Right cardiac atrium (tissue), 5 donors: Measurements from ENCODE around the gene VIPR2. TPM values are rescaled to one million over a fixed set of nuclear protein-coding genes. Genes with fewer than 3 reads are reported as not detected.

Experiments
- ATAC-seq, 2 donors: fragments of 200-7000 bp; cut with Tn5 transposase; one replicate each; pipeline versions ENCODE4 v1.8.0 to v1.9.1; 2020; ENCODE audit warnings: moderate library complexity in 2 of 2, mild to moderate bottlenecking in 1 of 2
- DNase-seq, 3 donors: peaks; one replicate each; pipeline ENCODE4 v3.0.0-alpha.2; 2020
- H3K27ac ChIP-seq: one replicate; pipeline ENCODE4 v1.5.1; 2013; ENCODE audit warnings: mild to moderate bottlenecking, low read length, control low read depth, moderate library complexity
- H3K27me3 ChIP-seq: one replicate; pipeline ENCODE4 v1.6.1; 2013; ENCODE audit not compliant: control insufficient read depth, insufficient read depth
- H3K4me1 ChIP-seq: one replicate; pipeline ENCODE4 v1.6.1; 2013; ENCODE audit warnings: low read length; ENCODE audit not compliant: control insufficient read depth, insufficient read depth
- H3K4me3 ChIP-seq: one replicate; pipeline ENCODE4 v1.5.1; 2013; ENCODE audit warnings: low read length, control low read depth
- H3K9me3 ChIP-seq: one replicate; pipeline ENCODE4 v1.6.1; 2013; ENCODE audit warnings: low read length; ENCODE audit not compliant: control insufficient read depth
- WGBS: extraction: QIAGEN DNeasy Blood & Tissue Kit; methylation state at CpG from one replicate; pipeline ENCODE4 v1.1.7; 2013; 5-methylcytosine and 5-hydroxymethylcytosine counted together
- intact Hi-C, 4 donors: fragments of 100-400 bp; cut with DNase I; formaldehyde crosslinking; loops; one replicate each; pipeline versions ENCODE4 v1.11.0 to v1.14.0; 2022 to 2023
- polyA plus RNA-seq: library from polyadenylated mRNA; stranded (reverse); fragments of 200-250 nt; gene quantifications from one replicate; pipeline ENCODE4 v1.2.3, GENCODE V29; 2013
- total RNA-seq, 4 donors: library from RNA; stranded (reverse); fragmentation: NEBNext Ultra II Directional; extraction: Animal tissue kit (Norgen Biotek cat#: 25700); gene quantifications; one replicate each; pipeline ENCODE4 v1.2.1, GENCODE V29; 2021
- donor health status: healthy with polysubstance abuse.
- donor health status: DM: no; HTN: yes; CAD: no.
- donor health status: DM: no; HTN: no; CAD: no.
- donor health status: DM: no; HTN: yes; CAD: no; lungs with severe emphysema.
- donor health status: DM: yes; HTN: yes; CAD: no.

VIPR2 gene
- total and polyA plus RNA-seq, 5 donors: 7.3 to 13.7 (median 9.5) TPM

- DNase-seq (no peak), ATAC-seq (no peak)
- Histone ChIP-seq H3K27ac (no peak overlapping the region), H3K4me3 (no peak overlapping the region), H3K27me3 (no peaks in the 10 kb centered on the region), H3K4me1 (no peaks in the 10 kb centered on the region), H3K9me3 (no peaks in the 10 kb centered on the region)
- intact Hi-C loops: loop anchor here in 2 of 4 donors (5.0 to 10.0 kb wide), 2 partner anchors 111 to 114 kb away; no protein-coding TSS in a partner anchor
- WGBS: 94% methylated on average over 8 of the region's 8 CpGs
These were observed 1.6 kb upstream of the VIPR2 start for GRCh38 chr7:159146084-159146858.

DNA sequence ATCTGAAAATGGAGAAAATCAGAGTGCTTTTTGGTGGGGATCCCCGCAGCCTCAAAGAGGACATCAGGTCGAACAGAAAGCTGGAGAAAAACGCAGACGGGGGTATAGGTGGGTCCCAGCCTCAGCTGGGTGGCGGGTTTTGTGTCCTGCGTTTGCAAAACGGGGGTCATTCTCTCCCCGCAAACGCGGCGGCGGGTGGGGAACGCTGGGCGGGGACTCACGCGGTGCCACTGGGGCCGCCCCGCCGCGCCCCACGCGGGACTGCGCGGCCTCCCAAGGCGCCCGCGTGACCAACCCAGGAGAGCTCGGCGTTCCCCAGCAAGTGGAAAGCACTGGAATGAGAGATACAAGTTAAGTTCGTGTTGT, 806 bp upstream of the VIPR2 start:
- intact Hi-C loops: loop anchor here in 2 of 4 donors (5.0 to 10.0 kb wide), 2 partner anchors 111 to 113 kb away; no protein-coding TSS in a partner anchor

GRCh38 chr7:159143780-159144757, 598 bp downstream of the VIPR2 start:
- DNase-seq (peak; percentile 56 to 80 (median 80)), ATAC-seq (peak; percentile 61)
- H3K4me1 ChIP-seq: no peaks in the 10 kb centered on the region
- H3K9me3 ChIP-seq: no peaks in the 10 kb centered on the region
- WGBS: 2% methylated on average over 97 of the region's 97 CpGs
- intact Hi-C loops: loop anchor here in 1 of 4 donors (10.0 kb wide), 1 partner anchor 109 kb away; no protein-coding TSS in a partner anchor
- peak overlapping the region; percentile 79 for H3K4me3 ChIP-seq
- H3K27me3 ChIP-seq: no peaks in the 10 kb centered on the region
- no peak overlapping the region for H3K27ac ChIP-seq

More for the DNA sequence above, 806 bp upstream of the VIPR2 start:
- Histone ChIP-seq H3K27ac (no peak overlapping the region), H3K4me1 (no peaks in the 10 kb centered on the region), H3K9me3 (no peaks in the 10 kb centered on the region), H3K27me3 (no peaks in the 10 kb centered on the region), H3K4me3 (peak overlapping the region; percentile 79)
- 8% methylated on average over 30 of the region's 30 CpGs for WGBS
- DNase-seq (no peak), ATAC-seq (peak; percentile 34 to 58)

DNA sequence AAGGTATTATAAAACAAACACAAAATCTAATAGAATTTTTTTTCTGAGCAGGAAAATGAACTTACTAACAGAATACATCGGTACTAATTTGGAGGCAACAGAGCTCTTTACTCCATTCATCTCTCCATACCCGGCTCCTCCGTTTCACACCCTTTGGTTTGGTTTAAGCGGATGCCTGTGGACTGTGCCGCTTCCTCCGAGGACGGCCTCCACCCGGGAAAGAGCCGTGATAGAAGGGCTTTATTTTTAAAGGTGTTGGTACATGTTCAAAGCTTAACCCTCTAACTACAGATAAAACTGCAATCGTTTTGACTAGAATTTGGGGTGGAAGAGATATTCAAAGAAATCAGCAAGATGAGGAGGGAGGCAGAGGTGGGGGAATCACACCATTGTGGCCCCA, 1.9 kb downstream of the VIPR2 start:
- H3K4me3 ChIP-seq: no peak overlapping the region
- H3K27me3 ChIP-seq: no peaks in the 10 kb centered on the region
- no peaks in the 10 kb centered on the region for H3K4me1 ChIP-seq
- ATAC-seq (no peak), DNase-seq (no peak)
- H3K9me3 ChIP-seq: no peaks in the 10 kb centered on the region
- intact Hi-C loops: loop anchor here in 1 of 4 donors (10.0 kb wide), 1 partner anchor 108 kb away; no protein-coding TSS in a partner anchor
- WGBS: 49% methylated on average over 10 of the region's 10 CpGs
- H3K27ac ChIP-seq: no peak overlapping the region

GRCh38 chr7:159142199-159142598, 2.5 kb downstream of the VIPR2 start:
- no peaks in the 10 kb centered on the region for H3K4me1 ChIP-seq
- DNase-seq (no peak), ATAC-seq (no peak)
- no peaks in the 10 kb centered on the region for H3K9me3 ChIP-seq
- no peaks in the 10 kb centered on the region for H3K27me3 ChIP-seq
- WGBS: 76% methylated on average over 5 of the region's 5 CpGs
- peak overlapping the region; percentile 10 for H3K27ac ChIP-seq
- H3K4me3 ChIP-seq: no peak overlapping the region
- intact Hi-C loops: loop anchor here in 1 of 4 donors (10.0 kb wide), 1 partner anchor 107 kb away; no protein-coding TSS in a partner anchor

DNA sequence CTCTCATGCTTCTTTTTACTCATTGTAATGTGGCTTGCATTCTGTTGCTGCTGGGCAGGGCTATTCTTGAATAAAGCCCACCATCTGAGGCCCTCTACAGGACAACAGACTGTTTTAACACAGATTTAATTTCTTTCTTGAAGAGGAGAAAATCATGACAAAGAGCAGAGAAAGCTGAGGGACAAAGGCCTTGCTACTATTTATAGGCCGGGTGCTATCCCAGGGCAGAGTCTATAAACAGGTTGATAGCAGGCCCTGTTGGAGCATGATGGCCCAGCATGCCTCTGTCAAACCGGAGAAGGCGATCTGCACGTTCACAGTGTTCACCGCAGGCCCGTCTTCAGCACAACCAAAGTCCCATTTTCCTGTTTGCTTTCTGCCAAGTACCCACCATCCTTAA, 3.0 kb downstream of the VIPR2 start:
- no peak overlapping the region for H3K27ac ChIP-seq
- DNase-seq (no peak), ATAC-seq (peak in 1 of 2 donors; percentile 50)
- WGBS: 44% methylated on average over 6 of the region's 6 CpGs
- H3K4me1 ChIP-seq: no peaks in the 10 kb centered on the region
- no peaks in the 10 kb centered on the region for H3K9me3 ChIP-seq
- intact Hi-C loops: loop anchor here in 1 of 4 donors (10.0 kb wide), 1 partner anchor 107 kb away; no protein-coding TSS in a partner anchor
- no peaks in the 10 kb centered on the region for H3K27me3 ChIP-seq
- no peak overlapping the region for H3K4me3 ChIP-seq

DNA sequence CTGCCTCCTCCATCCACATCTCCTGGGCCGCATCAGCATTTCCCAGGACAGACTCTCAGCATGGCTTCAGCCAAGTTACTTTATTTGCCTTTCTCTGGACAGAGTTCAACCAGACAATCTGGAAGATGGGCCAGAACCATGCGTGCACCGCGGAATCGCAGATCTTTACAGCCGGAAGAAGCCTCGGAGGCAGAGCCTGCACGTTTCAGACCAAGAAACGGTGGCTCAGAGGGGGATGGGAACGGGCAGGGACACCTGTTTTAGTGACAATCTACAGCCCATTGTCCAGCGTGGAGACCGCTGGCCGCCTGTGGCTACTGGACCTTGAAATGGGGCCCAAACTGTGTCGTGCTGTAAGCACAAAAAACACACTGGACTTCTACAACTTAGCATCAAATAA, 3.5 kb downstream of the VIPR2 start:
- Histone ChIP-seq H3K4me3 (no peak overlapping the region), H3K27ac (no peak overlapping the region), H3K27me3 (no peaks in the 10 kb centered on the region), H3K9me3 (no peaks in the 10 kb centered on the region), H3K4me1 (no peaks in the 10 kb centered on the region)
- no peak for DNase-seq
- 89% methylated on average over 14 of the region's 14 CpGs for WGBS
- intact Hi-C loops: loop anchor here in 1 of 4 donors (10.0 kb wide), 1 partner anchor 106 kb away; no protein-coding TSS in a partner anchor
- ATAC-seq: no peak

DNA sequence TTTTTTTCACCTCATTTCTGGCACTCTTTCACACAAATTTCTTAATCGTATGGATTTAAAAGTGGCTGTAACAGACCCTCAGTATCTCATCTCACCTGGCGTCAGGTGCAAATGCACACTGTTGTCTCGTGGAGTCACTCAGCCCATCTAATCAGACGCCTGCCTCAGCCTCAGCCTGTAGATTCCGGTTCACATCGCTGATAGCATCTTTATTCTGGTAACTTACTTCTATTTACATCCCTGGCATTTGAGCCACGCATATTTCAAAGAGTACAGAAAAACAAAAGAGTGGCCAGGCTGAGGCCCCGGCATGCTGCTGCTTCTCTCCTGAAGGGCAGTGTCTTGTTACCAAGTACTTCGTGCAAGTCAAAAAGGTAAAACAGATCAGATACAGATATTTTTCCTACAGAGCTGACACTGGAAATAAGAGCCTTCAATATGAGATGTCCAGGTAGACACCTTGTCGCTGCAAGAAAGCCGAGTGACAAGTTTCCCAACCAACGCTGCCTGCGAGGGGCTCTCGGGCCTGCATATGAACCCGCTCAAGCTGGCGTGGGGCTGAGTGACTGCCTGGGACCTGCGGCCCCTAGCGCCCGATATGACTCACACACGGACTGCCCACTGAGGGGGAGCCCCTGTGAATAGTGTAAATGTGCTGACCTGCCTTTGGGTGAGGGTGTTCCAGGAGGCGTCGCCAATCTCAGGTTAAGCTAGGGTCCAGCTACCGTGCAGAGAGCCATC, 4.3 kb downstream of the VIPR2 start:
- Histone ChIP-seq H3K4me3 (no peak overlapping the region), H3K4me1 (no peaks in the 10 kb centered on the region), H3K9me3 (no peaks in the 10 kb centered on the region), H3K27me3 (no peaks in the 10 kb centered on the region), H3K27ac (no peak overlapping the region)
- ATAC-seq (no peak), DNase-seq (no peak)
- intact Hi-C loops: loop anchor here in 1 of 4 donors (10.0 kb wide), 1 partner anchor 106 kb away; no protein-coding TSS in a partner anchor
- 86% methylated on average over 23 of the region's 23 CpGs for WGBS

DNA sequence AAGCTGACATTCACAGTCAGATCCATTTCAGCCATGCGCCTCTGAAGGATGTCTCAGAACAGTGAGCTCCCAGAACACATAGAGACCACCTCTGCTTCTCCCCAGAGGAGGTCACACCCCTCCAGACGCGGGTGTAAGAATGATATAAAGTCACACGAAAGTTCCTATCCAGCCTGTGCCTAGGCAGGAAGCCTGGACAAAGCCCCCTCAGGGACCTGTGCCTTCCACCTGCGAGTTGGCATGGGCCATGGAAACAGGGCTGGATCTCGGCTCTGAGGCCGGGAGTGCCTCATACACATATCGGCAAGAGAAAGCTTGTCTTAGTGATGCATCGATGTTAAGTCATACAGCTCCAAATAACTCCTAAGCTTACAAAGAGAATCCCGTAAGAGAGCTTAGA, 5.0 kb downstream of the VIPR2 start:
- ATAC-seq (no peak), DNase-seq (no peak)
- Histone ChIP-seq H3K27me3 (no peaks in the 10 kb centered on the region), H3K4me1 (no peaks in the 10 kb centered on the region), H3K9me3 (no peaks in the 10 kb centered on the region), H3K27ac (no peak overlapping the region), H3K4me3 (no peak overlapping the region)
- intact Hi-C loops: loop anchor here in 1 of 4 donors (10.0 kb wide), 1 partner anchor 105 kb away; no protein-coding TSS in a partner anchor
- 83% methylated on average over 10 of the region's 10 CpGs for WGBS

- H3K4me3 ChIP-seq: no peak overlapping the region
- WGBS: 82% methylated on average over 10 of the region's 10 CpGs
- no peaks in the 10 kb centered on the region for H3K4me1 ChIP-seq
- H3K27me3 ChIP-seq: no peaks in the 10 kb centered on the region
- DNase-seq (no peak), ATAC-seq (no peak)
- H3K9me3 ChIP-seq: no peaks in the 10 kb centered on the region
- intact Hi-C loops: no loop called here
- no peak overlapping the region for H3K27ac ChIP-seq
These were observed 5.5 kb downstream of the VIPR2 start for GRCh38 chr7:159139202-159139601.
